HUDEP-2 (cell line): Measurements from ENCODE around the gene GNAQ.
A peak's percentile ranks its signal among the peaks of the same experiment; 100 is the strongest.

ENCODE experiments used
- DNase-seq, 76 experiments: peaks; one replicate each; lab custom pipeline; 2025; ENCODE audit not compliant: unreplicated experiment in 76 of 76; lab: John Stamatoyannopoulos, UW

The GNAQ gene

DNA sequence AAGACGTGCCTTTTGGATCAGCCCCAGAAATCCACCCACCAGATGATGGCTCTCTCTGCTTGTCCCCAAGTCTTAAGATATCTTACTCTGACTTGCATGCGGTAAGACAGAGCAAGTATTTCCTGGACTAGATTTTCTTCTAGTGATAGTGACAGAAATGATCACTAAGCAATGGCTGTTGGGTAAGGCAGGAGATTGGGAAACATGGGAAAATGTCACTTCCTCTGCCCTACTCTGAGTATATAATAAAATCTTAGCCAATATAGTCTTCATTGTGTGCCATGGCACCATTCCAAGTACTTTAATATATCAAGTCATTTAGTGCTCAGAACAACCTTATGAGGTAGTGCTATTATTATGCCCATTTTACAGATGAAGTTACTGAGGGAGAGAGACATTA, 352.5 kb downstream of the GNAQ start:
- peak in 1 of 76 experiments; percentile 12 for DNase-seq

DNA sequence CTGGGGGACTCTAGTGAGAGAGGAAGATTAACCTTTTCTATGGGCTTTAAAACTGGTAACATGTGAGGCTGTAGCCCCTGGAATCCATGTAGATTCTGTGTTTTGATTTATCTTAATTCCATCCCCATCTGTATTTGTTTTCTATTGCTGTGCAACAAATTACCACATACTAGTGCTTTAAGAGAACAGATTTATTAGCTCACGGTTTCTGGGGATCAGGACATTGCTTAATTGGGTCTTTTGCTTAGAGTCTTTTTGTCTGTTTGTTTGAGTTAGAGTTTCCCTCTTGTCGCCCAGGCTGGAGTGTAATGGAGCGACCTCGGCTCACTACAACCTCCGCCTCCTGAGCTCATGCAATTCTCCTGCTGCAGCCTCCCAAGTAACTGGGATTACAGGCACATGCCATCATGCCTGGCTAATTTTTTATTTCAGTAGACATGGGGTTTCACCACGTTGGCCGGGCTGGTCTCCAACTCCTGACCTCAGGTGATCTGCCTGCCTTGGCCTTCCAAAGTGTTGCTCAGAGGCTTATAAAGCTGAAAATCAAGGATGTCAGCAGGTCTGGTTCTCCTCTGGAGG, 353.6 kb downstream of the GNAQ start:
- no peak for DNase-seq

DNA sequence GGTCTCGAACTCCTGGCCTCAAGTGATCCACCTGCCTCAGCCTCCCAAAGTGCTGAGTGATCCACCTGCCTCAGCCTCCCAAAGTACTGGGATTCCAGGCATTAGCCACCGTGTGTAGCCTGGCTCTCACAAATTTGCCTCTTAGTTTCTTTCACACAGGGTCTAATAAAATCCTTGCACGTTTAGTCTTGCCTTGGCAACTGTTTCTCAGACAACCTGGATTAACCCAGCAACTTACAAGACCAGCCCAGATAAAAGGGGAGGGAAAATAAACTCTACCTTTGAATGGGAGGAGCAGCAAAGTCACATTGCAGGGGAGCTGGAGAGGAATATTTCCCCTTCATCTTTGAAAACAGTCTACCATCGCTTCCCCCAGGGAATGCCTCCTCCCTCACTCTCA, 354.2 kb downstream of the GNAQ start:
- DNase-seq = no peak

DNA sequence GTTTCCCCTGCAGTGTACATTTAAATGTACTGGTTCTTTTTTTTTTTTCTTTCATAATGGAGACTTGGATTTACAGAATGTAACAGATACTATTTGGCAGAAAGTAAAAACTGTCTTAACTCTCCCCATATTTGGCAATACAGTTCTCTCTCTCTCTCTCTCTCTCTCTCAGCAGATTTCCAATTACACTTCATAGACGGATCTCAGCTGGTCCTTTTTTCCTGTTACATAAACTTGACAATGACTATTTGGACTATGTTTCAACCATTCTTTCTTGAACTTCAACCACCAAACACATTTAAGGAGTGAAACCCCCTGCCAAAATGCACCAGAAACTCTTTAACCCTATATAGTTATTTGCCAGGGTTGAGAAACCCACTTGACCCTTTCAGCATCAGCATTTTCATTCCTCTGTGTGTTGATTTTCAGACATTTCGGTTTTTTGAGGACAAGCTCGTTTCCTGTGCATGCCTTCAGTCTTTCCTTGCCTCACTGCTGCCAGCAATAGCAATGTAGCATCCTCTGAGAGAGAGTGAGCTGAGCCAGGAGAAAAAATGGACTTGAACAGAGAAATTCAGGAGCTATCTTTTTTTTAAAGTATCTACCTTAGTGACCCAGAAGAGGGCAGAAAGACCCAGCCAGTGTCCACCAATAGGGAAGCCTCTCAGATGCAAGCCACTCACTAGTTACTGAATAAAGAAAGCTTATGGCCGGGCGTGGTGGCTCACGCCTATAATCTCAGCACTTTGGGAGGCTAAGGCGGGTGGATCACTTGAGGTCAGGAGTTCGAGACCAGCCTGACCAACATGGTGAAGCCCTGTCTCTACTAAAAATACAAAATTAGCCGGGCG, 357.4 kb downstream of the GNAQ start:
- peak in 2 of 76 experiments; percentile 2 to 17 for DNase-seq

DNA sequence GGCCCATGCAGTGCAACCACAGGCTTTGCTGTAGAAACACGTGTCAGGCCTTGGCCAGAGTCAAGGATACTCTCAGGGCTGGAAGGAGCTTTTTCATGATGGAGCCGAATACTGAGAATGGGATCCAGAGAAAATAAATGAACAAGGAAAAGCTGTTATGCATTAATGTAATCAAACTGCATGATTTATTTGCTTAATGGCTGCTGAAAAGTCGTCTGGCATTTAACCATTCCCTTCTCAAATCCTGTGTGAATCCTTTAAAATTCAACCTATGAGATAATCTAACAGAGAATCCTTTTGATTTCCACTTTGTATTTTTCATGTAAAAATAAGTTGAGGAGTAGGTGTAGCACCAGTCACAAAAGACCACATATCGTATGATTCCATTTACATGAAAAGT, 359.4 kb downstream of the GNAQ start:
- no peak for DNase-seq

DNA sequence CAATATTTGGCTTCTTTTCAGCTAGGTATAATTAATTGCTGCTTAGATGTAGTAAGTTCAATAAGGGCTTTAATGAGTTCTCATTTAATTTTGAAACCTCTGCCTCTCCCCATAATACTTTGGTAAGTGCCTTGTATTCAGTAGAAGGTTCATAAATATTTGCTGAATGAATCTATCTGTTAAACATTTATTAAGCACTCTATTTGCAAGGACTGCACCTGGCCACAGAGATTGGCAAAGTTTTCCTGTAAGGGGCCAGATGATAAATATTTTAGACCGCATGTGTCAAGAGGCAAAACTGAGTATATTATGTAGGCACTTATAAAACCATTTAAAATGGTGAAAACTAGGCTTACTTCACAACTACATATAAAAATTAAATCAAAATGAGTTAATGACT, 364.5 kb downstream of the GNAQ start:
- DNase-seq = no peak
